NCI-H2196 treated with DMSO at 0.1 percent for 48 hours (cell line): Measurements from ENCODE around the gene SPDYE1.

Experiments used
- DNase-seq: peaks from one replicate; lab custom pipeline; 2025; ENCODE audit not compliant: unreplicated experiment; lab: John Stamatoyannopoulos, UW

SPDYE1 gene

GRCh38 chr7:44042221-44042620 lies 44.5 kb downstream of the SPDYE1 start:
- DNase-seq, result no peak

- no peak for DNase-seq
Observed at GRCh38 chr7:44043902-44044301, 46.2 kb downstream of the SPDYE1 start.

GRCh38 chr7:44044315-44045225 lies 46.9 kb downstream of the SPDYE1 start, which contains the start of gene DBNL:
TSS of gene DBNL (plus strand) at chr7:44044702. CDS start at chr7:44044738, 36 bp downstream.
- peak; percentile 77 for DNase-seq

GRCh38 chr7:44045226-44046014 lies 47.7 kb downstream of the SPDYE1 start:
- no peak for DNase-seq

- DNase-seq, result no peak
Observed at GRCh38 chr7:44046321-44047061, 48.8 kb downstream of the SPDYE1 start.

- DNase-seq, result no peak
Observed at GRCh38 chr7:44048031-44048795, 50.5 kb downstream of the SPDYE1 start.

- DNase-seq, result no peak
Observed at GRCh38 chr7:44050121-44050914, 52.6 kb downstream of the SPDYE1 start.

GRCh38 chr7:44050915-44051560 lies 53.3 kb downstream of the SPDYE1 start:
- no peak for DNase-seq

- DNase-seq, result no peak
Observed at GRCh38 chr7:44051611-44052220, 54.0 kb downstream of the SPDYE1 start.

GRCh38 chr7:44052771-44053365 lies 55.2 kb downstream of the SPDYE1 start:
- DNase-seq, result no peak

- DNase-seq, result no peak
Observed at GRCh38 chr7:44056681-44057080, 59.0 kb downstream of the SPDYE1 start.

- DNase-seq, result no peak
Observed at GRCh38 chr7:44057181-44057848, 59.6 kb downstream of the SPDYE1 start.

- DNase-seq, result no peak
Observed at GRCh38 chr7:44057849-44058758, 60.4 kb downstream of the SPDYE1 start.

- DNase-seq, result no peak
Observed at GRCh38 chr7:44058759-44059218, 61.1 kb downstream of the SPDYE1 start.

GRCh38 chr7:44059219-44060090 lies 61.8 kb downstream of the SPDYE1 start:
- no peak for DNase-seq
